ENCODE data around the gene IL22RA2.

- TF ChIP-seq POLR2A (IDR thresholded peaks at IDR 0.05; ENCODE audit: low read depth, low read length) (no peak), POLR2AphosphoS5 (IDR thresholded peaks at IDR 0.05; ENCODE audit: low read depth, low read length) (no peak), TAF1 (IDR thresholded peaks at IDR 0.05; ENCODE audit: borderline replicate concordance, low read depth, low read length) (no peak)
Observed at GRCh38 chr6:137163732-137164318, 9.6 kb downstream of the IL22RA2 start.
